ENCODE data around the gene NCOA1. TPM values are rescaled to one million over a fixed set of nuclear protein-coding genes. Genes with fewer than 3 reads are reported as not detected.
A peak's percentile ranks its signal among the peaks of the same experiment; 100 is the strongest.
"Not testable (repeated sequence)": the region's sequence is repeated elsewhere in the genome, so short reads cannot be mapped to it uniquely, and the experiment has no call there.

NCOA1 gene
- total RNA-seq, 1 experiment from 2014 or later, result 24.6 TPM

DNA sequence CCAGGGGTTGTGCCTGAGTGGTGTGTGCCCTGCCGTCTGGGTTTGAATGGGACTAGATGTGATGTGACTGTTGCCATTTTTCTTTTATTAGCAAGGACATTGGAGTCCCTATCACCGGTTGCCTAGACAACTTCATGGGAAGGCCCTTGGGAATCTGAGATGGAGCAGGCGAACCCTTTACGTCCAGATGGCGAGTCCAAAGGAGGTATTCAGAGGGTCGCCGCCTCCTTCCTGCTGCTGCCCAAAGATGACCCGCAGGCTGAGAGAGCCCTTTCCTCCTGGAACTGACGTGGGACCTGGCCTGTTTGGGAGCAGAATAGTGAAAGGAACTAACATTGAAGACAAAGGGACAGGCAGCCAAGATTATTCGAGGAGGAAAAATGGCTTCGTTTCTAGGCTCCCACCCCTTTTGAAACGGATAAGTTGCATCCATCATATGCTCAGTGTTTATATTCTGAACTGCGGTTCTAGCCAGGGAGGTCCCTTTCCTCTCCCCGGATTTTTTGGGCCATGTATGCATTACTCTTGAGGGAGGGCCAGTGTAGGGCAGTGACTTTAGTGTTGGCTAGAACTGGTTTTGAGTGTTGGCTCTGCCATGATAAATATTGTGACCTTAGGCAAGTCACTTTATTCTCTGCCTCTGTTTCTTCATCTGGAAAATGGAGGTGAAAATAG, 302.8 kb downstream of the NCOA1 start:
- TF ChIP-seq TCF7L2 (IDR thresholded peaks at IDR 0.05; ENCODE audit: low read depth, low read length) (no peak), SIN3A (IDR thresholded peaks at IDR 0.05; ENCODE audit: borderline replicate concordance, insufficient read depth, low read depth, low read length) (no peak), POLR2AphosphoS5 (IDR thresholded peaks at IDR 0.05; ENCODE audit: low read depth, low read length) (no peak)
- TF ChIP-seq, protein P1, sequence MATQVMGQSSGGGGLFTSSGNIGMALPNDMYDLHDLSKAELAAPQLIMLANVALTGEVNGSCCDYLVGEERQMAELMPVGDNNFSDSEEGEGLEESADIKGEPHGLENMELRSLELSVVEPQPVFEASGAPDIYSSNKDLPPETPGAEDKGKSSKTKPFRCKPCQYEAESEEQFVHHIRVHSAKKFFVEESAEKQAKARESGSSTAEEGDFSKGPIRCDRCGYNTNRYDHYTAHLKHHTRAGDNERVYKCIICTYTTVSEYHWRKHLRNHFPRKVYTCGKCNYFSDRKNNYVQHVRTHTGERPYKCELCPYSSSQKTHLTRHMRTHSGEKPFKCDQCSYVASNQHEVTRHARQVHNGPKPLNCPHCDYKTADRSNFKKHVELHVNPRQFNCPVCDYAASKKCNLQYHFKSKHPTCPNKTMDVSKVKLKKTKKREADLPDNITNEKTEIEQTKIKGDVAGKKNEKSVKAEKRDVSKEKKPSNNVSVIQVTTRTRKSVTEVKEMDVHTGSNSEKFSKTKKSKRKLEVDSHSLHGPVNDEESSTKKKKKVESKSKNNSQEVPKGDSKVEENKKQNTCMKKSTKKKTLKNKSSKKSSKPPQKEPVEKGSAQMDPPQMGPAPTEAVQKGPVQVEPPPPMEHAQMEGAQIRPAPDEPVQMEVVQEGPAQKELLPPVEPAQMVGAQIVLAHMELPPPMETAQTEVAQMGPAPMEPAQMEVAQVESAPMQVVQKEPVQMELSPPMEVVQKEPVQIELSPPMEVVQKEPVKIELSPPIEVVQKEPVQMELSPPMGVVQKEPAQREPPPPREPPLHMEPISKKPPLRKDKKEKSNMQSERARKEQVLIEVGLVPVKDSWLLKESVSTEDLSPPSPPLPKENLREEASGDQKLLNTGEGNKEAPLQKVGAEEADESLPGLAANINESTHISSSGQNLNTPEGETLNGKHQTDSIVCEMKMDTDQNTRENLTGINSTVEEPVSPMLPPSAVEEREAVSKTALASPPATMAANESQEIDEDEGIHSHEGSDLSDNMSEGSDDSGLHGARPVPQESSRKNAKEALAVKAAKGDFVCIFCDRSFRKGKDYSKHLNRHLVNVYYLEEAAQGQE (IDR thresholded peaks at IDR 0.05; ENCODE audit: insufficient read depth in 1 of 2, low read depth in 2 of 2, low read length in 1 of 2), result no peak
- TF ChIP-seq, protein P2, sequence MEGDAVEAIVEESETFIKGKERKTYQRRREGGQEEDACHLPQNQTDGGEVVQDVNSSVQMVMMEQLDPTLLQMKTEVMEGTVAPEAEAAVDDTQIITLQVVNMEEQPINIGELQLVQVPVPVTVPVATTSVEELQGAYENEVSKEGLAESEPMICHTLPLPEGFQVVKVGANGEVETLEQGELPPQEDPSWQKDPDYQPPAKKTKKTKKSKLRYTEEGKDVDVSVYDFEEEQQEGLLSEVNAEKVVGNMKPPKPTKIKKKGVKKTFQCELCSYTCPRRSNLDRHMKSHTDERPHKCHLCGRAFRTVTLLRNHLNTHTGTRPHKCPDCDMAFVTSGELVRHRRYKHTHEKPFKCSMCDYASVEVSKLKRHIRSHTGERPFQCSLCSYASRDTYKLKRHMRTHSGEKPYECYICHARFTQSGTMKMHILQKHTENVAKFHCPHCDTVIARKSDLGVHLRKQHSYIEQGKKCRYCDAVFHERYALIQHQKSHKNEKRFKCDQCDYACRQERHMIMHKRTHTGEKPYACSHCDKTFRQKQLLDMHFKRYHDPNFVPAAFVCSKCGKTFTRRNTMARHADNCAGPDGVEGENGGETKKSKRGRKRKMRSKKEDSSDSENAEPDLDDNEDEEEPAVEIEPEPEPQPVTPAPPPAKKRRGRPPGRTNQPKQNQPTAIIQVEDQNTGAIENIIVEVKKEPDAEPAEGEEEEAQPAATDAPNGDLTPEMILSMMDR (IDR thresholded peaks at IDR 0.05), result no peak
- POLR2A ChIA-PET, result no interaction called here
- DNase-seq (ENCODE audit: low read depth, low spot score) (no peak), ATAC-seq (no peak; the same call in 1 of the 2 replicates)
- peaks cover 27% of the 10 kb centered on the region for H3K4me1 ChIP-seq (ENCODE audit: control insufficient read depth, insufficient read depth, low read length)
- peaks cover 6% of the 10 kb centered on the region; the same call in 1 of the 2 replicates for H3K36me3 ChIP-seq (ENCODE audit: control insufficient read depth, insufficient read depth, low read length)
- intact Hi-C loops (cut with micrococcal nuclease; ENCODE audit: unreplicated experiment), result no loop called here
- peak overlapping the region; percentile 89 for H3K27ac ChIP-seq (ENCODE audit: low read length)
- CTCF ChIA-PET, result no interaction called here
- no peaks in the 10 kb centered on the region for H3K9me3 ChIP-seq (ENCODE audit: control insufficient read depth, insufficient read depth, low read depth, low read length)
- no peaks in the 10 kb centered on the region for H3K27me3 ChIP-seq (ENCODE audit: control insufficient read depth, insufficient read depth, low read length)
- TSS peak; percentile 94 for BruUV-seq (replicated peaks)
- H3K4me3 ChIP-seq (ENCODE audit: low read depth in 2 of 2, low read length in 2 of 2), result peak overlapping the region; percentile 70 to 80
- in situ Hi-C loops (cut with HindIII; ENCODE audit: low pct_unique_long_range_greater_than_20kb, low sequenced_read_pairs), result no loop called here

DNA sequence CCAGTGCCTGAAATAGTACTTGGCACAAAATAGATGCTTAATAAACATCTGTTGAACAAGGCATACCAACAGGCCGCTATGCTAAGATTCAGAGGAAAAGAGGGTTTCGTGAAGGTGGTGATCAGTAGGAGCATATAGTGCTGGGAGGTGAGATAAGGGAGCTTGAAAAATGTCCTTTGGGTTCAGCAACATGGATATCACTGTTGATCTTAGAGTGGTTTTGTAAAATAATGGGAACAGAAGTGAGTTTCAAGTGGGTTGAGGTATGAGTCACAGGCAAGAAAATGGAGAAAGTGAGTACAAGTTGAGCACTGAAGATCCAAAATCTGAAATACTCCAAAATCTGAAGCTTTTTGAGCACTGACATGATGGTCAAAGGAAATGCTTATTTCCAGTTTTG, 306.6 kb downstream of the NCOA1 start:
- DNase-seq (ENCODE audit: low read depth, low spot score) (no peak), ATAC-seq (no peak)
- intact Hi-C loops (cut with micrococcal nuclease; ENCODE audit: unreplicated experiment) (no loop called here), in situ Hi-C loops (cut with HindIII; ENCODE audit: low pct_unique_long_range_greater_than_20kb, low sequenced_read_pairs) (no loop called here)
- no peaks in the 10 kb centered on the region for H3K9me3 ChIP-seq (ENCODE audit: control insufficient read depth, insufficient read depth, low read depth, low read length)
- TF ChIP-seq, protein P1 (IDR thresholded peaks at IDR 0.05; ENCODE audit: insufficient read depth in 1 of 2, low read depth in 2 of 2, low read length in 1 of 2), result no peak
- TF ChIP-seq TCF7L2 (IDR thresholded peaks at IDR 0.05; ENCODE audit: low read depth, low read length) (no peak), POLR2AphosphoS5 (IDR thresholded peaks at IDR 0.05; ENCODE audit: low read depth, low read length) (no peak), SIN3A (IDR thresholded peaks at IDR 0.05; ENCODE audit: borderline replicate concordance, insufficient read depth, low read depth, low read length) (no peak)
- TF ChIP-seq, protein P2 (IDR thresholded peaks at IDR 0.05), result no peak
- H3K4me3 ChIP-seq (ENCODE audit: low read depth in 2 of 2, low read length in 2 of 2), result no peak overlapping the region
- CTCF ChIA-PET, result no interaction called here
- BruUV-seq (replicated peaks), result no TSS peak
- H3K4me1 ChIP-seq (ENCODE audit: control insufficient read depth, insufficient read depth, low read length), result peaks cover 14% of the 10 kb centered on the region
- POLR2A ChIA-PET, result no interaction called here
- H3K36me3 ChIP-seq (ENCODE audit: control insufficient read depth, insufficient read depth, low read length), result peaks cover 6% of the 10 kb centered on the region; the same call in 1 of the 2 replicates
- H3K27me3 ChIP-seq (ENCODE audit: control insufficient read depth, insufficient read depth, low read length), result no peaks in the 10 kb centered on the region
- no peak overlapping the region for H3K27ac ChIP-seq (ENCODE audit: low read length)

DNA sequence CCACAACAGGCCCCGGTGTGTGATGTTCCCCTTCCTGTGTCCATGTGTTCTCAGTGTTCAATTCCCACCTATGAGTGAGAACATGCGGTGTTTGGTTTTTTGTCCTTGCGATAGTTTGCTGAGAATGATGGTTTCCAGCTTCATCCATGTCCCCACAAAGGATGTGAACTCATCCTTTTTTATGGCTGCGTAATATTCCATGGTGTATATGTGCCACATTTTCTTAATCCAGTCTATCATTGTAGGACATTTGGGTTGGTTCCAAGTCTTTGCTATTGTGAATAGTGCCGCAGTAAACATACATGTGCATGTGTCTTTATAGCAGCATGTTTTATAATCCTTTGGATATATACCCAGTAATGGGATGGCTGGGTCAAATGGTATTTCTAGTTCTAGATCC, 309.4 kb downstream of the NCOA1 start:
- DNase-seq (ENCODE audit: low read depth, low spot score); in situ Hi-C loops (cut with HindIII; ENCODE audit: low pct_unique_long_range_greater_than_20kb, low sequenced_read_pairs); H3K4me3 ChIP-seq (ENCODE audit: low read depth in 2 of 2, low read length in 2 of 2); BruUV-seq (replicated peaks); CTCF ChIA-PET; H3K27me3 ChIP-seq (ENCODE audit: control insufficient read depth, insufficient read depth, low read length); H3K4me1 ChIP-seq (ENCODE audit: control insufficient read depth, insufficient read depth, low read length); ATAC-seq; H3K36me3 ChIP-seq (ENCODE audit: control insufficient read depth, insufficient read depth, low read length); H3K27ac ChIP-seq (ENCODE audit: low read length); H3K9me3 ChIP-seq (ENCODE audit: control insufficient read depth, insufficient read depth, low read depth, low read length); POLR2A ChIA-PET; intact Hi-C loops (cut with micrococcal nuclease; ENCODE audit: unreplicated experiment): not testable (repeated sequence)

Measured in Panc1 (cell line).